Neural cell (in vitro differentiated cells): ENCODE results near the gene TP53AIP1. TPM values are rescaled to one million over a fixed set of nuclear protein-coding genes. Genes with fewer than 3 reads are reported as not detected.

Experiments
- H2AFZ ChIP-seq: fragments of 200-600, 300-800 bp; sonication (generic), shearing (Covaris generic); 2 replicates; pipeline ENCODE4 v1.6.0; 2014; ENCODE audit warnings: low read depth, mild to moderate bottlenecking, antibody characterized with exemption, low read length, moderate library complexity
- H3F3A ChIP-seq: fragments of 200-600 bp; shearing (Covaris generic); 2 replicates; pipeline ENCODE4 v1.6.1; 2016; ENCODE audit warnings: mild to moderate bottlenecking, moderate library complexity, mixed read lengths, antibody characterized with exemption, low read length; ENCODE audit not compliant: insufficient read depth, poor library complexity, severe bottlenecking
- H3K27ac ChIP-seq: fragments of 200-600, 300-800 bp; sonication (generic), shearing (Covaris generic); 2 replicates; pipeline ENCODE4 v1.5.1; 2014; ENCODE audit warnings: mild to moderate bottlenecking, low read length, moderate library complexity
- H3K27me3 ChIP-seq: fragments of 300-800, 200-600 bp; sonication (generic), shearing (Covaris generic); 2 replicates; pipeline ENCODE4 v1.6.0; 2014; ENCODE audit warnings: mild to moderate bottlenecking, low read depth, low read length, moderate library complexity; ENCODE audit not compliant: insufficient read depth
- H3K36me3 ChIP-seq: fragments of 300-800, 200-600 bp; sonication (generic), shearing (Covaris generic); 2 replicates; pipeline ENCODE4 v1.5.1; 2014; ENCODE audit warnings: mild to moderate bottlenecking, antibody characterized with exemption, low read length, moderate library complexity; ENCODE audit not compliant: insufficient read depth
- H3K4me2 ChIP-seq: fragments of 300-800, 200-600 bp; sonication (generic), shearing (Covaris generic); 2 replicates; pipeline ENCODE4 v1.6.0; 2014; ENCODE audit warnings: mild to moderate bottlenecking, low read length
- H3K4me3 ChIP-seq: fragments of 300-800, 200-600 bp; sonication (generic), shearing (Covaris generic); 2 replicates; pipeline ENCODE4 v1.5.1; 2014; ENCODE audit warnings: mild to moderate bottlenecking, low read length, moderate library complexity
- H3K79me2 ChIP-seq: fragments of 200-600 bp; shearing (Covaris generic); replicated peaks from 2 replicates; pipeline ENCODE4 v1.6.0; 2014; ENCODE audit warnings: mild to moderate bottlenecking, low read length, moderate library complexity; ENCODE audit not compliant: insufficient read depth
- H3K9ac ChIP-seq: fragments of 300-800, 200-600 bp; sonication (generic), shearing (Covaris generic); 2 replicates; pipeline ENCODE4 v1.6.1; 2016; ENCODE audit warnings: mild to moderate bottlenecking, low read length, mixed read lengths
- H3K9me2 ChIP-seq: fragments of 200-600 bp; shearing (Covaris generic); 2 replicates; pipeline ENCODE4 v1.6.1; 2016; ENCODE audit warnings: mild to moderate bottlenecking, low read length, mixed read lengths; ENCODE audit not compliant: insufficient read depth
- H3K9me3 ChIP-seq: fragments of 200-600, 300-800 bp; sonication (generic), shearing (Covaris generic); 2 replicates; pipeline ENCODE4 v1.6.1; 2016; ENCODE audit warnings: mild to moderate bottlenecking, mixed run types, low read length, moderate library complexity, mixed read lengths
- H4K20me1 ChIP-seq: fragments of 200-600 bp; shearing (Covaris generic); 2 replicates; pipeline ENCODE4 v1.6.1; 2016; ENCODE audit warnings: mild to moderate bottlenecking, mixed run types; ENCODE audit not compliant: insufficient read depth
- EP300 ChIP-seq: fragments of 450-650 bp; conservative IDR thresholded peaks from 2 replicates; pipeline ENCODE4 v1.6.1; 2014; ENCODE audit warnings: antibody characterized with exemption, mild to moderate bottlenecking, moderate library complexity; ENCODE audit not compliant: poor library complexity, severe bottlenecking
- EZH2 ChIP-seq: fragments of 200-600, 300-800 bp; shearing (Covaris generic), sonication (generic); IDR thresholded peaks from 2 replicates; pipeline ENCODE4 v1.6.1; 2014; ENCODE audit warnings: antibody characterized with exemption, low read length, borderline replicate concordance, mild to moderate bottlenecking; ENCODE audit not compliant: insufficient read depth, poor library complexity, severe bottlenecking
- MXI1 ChIP-seq: fragments of 450-650 bp; conservative IDR thresholded peaks from 2 replicates; pipeline ENCODE4 v1.6.1; 2014; ENCODE audit warnings: antibody characterized with exemption, mild to moderate bottlenecking; ENCODE audit not compliant: poor library complexity, severe bottlenecking
- POLR2AphosphoS5 ChIP-seq: IDR thresholded peaks from 2 replicates; pipeline ENCODE4 v1.6.1; 2012
- RAD21 ChIP-seq: fragments of 450-650 bp; conservative IDR thresholded peaks from 2 replicates; pipeline ENCODE4 v1.6.1; 2014; ENCODE audit warnings: antibody characterized with exemption, mild to moderate bottlenecking, moderate library complexity
- REST ChIP-seq: IDR thresholded peaks from 2 replicates; pipeline ENCODE4 v1.6.1; 2012; ENCODE audit warnings: borderline replicate concordance
- SMC3 ChIP-seq: fragments of 450-650 bp; conservative IDR thresholded peaks from 2 replicates; pipeline ENCODE4 v1.6.1; 2014; ENCODE audit warnings: antibody characterized with exemption, mild to moderate bottlenecking, moderate library complexity; ENCODE audit not compliant: poor library complexity
- TAF1 ChIP-seq: IDR thresholded peaks from 2 replicates; pipeline ENCODE4 v1.6.1; 2012; ENCODE audit warnings: low read depth
- polyA plus RNA-seq: library from polyadenylated mRNA; depleted of rRNA; stranded (reverse); fragments of >200 nt; gene quantifications from 2 replicates; pipeline ENCODE4 v1.2.3, GENCODE V29; 2014
- TF ChIP-seq, protein P1 (sequence below): fragments of 450-650 bp; IDR thresholded peaks from 2 replicates; pipeline ENCODE4 v1.5.1; 2014; ENCODE audit warnings: antibody characterized with exemption, mild to moderate bottlenecking, moderate library complexity; ENCODE audit not compliant: poor library complexity, severe bottlenecking

Gene TP53AIP1
- polyA plus RNA-seq, 1 donor from 2014 or later, result 0.68 TPM

GRCh38 chr11:128907585-128907984 lies 35.1 kb downstream of the TP53AIP1 start:
- Histone ChIP-seq H3K27ac (no peak overlapping the region), H3K36me3 (no peaks in the 10 kb centered on the region), H3K9me3 (no peaks in the 10 kb centered on the region), H3F3A (no peaks in the 10 kb centered on the region), H2AFZ (no peak overlapping the region), H3K27me3 (peaks cover 49% of the 10 kb centered on the region), H3K4me2 (no peak overlapping the region), H3K9ac (no peak overlapping the region), H3K79me2 (no peaks in the 10 kb centered on the region), H3K4me3 (no peak overlapping the region), H3K9me2 (no peaks in the 10 kb centered on the region), H4K20me1 (no peaks in the 10 kb centered on the region)
- TF ChIP-seq MXI1, result no peak
- no peak for TF ChIP-seq EP300
- no peak for TF ChIP-seq TAF1
- TF ChIP-seq SMC3, result no peak
- TF ChIP-seq, protein P1, sequence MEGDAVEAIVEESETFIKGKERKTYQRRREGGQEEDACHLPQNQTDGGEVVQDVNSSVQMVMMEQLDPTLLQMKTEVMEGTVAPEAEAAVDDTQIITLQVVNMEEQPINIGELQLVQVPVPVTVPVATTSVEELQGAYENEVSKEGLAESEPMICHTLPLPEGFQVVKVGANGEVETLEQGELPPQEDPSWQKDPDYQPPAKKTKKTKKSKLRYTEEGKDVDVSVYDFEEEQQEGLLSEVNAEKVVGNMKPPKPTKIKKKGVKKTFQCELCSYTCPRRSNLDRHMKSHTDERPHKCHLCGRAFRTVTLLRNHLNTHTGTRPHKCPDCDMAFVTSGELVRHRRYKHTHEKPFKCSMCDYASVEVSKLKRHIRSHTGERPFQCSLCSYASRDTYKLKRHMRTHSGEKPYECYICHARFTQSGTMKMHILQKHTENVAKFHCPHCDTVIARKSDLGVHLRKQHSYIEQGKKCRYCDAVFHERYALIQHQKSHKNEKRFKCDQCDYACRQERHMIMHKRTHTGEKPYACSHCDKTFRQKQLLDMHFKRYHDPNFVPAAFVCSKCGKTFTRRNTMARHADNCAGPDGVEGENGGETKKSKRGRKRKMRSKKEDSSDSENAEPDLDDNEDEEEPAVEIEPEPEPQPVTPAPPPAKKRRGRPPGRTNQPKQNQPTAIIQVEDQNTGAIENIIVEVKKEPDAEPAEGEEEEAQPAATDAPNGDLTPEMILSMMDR, result no peak

- Histone ChIP-seq H3K79me2 (no peaks in the 10 kb centered on the region), H3K9me2 (no peaks in the 10 kb centered on the region), H2AFZ (no peak overlapping the region), H3K9ac (no peak overlapping the region), H3K9me3 (no peaks in the 10 kb centered on the region), H3K27me3 (peaks cover 60% of the 10 kb centered on the region), H3K36me3 (no peaks in the 10 kb centered on the region), H3K4me3 (no peak overlapping the region), H3K27ac (no peak overlapping the region), H3K4me2 (no peak overlapping the region), H3F3A (no peaks in the 10 kb centered on the region), H4K20me1 (no peaks in the 10 kb centered on the region)
- no peak for TF ChIP-seq EZH2
- no peak for TF ChIP-seq POLR2AphosphoS5
- no peak for TF ChIP-seq TAF1
- TF ChIP-seq, protein P1, result no peak
- no peak for TF ChIP-seq EP300
- no peak for TF ChIP-seq REST
- no peak for TF ChIP-seq MXI1
- TF ChIP-seq SMC3, result no peak
- no peak for TF ChIP-seq RAD21
Observed at GRCh38 chr11:128906185-128907050, 36.3 kb downstream of the TP53AIP1 start.
